BLaER1 (cell line): ENCODE measurements around the gene SGSH.

Experiments
- H3K27ac ChIP-seq: shearing (Covaris generic); formaldehyde crosslinking; 2 replicates; pipeline ENCODE4 v1.8.1; 2022
- H3K27me3 ChIP-seq: shearing (Covaris generic); formaldehyde crosslinking; 2 replicates; pipeline ENCODE4 v1.8.1; 2022
- H3K36me3 ChIP-seq: shearing (Covaris generic); formaldehyde crosslinking; 2 replicates; pipeline ENCODE4 v1.8.1; 2022
- H3K4me1 ChIP-seq: shearing (Covaris generic); formaldehyde crosslinking; 2 replicates; pipeline ENCODE4 v1.8.1; 2022
- H3K4me2 ChIP-seq: shearing (Covaris generic); formaldehyde crosslinking; 2 replicates; pipeline ENCODE4 v1.8.1; 2022
- H3K4me3 ChIP-seq: shearing (Covaris generic); formaldehyde crosslinking; 2 replicates; pipeline ENCODE4 v1.8.1; 2022
- H3K9ac ChIP-seq: shearing (Covaris generic); formaldehyde crosslinking; 2 replicates; pipeline ENCODE4 v1.8.1; 2022
- H3K9me3 ChIP-seq: shearing (Covaris generic); formaldehyde crosslinking; 2 replicates; pipeline ENCODE4 v1.8.1; 2022
- H4K20me1 ChIP-seq: shearing (Covaris generic); formaldehyde crosslinking; 2 replicates; pipeline ENCODE4 v1.8.1; 2022
- Cebpa-rat ChIP-seq: shearing (Covaris generic); IDR thresholded peaks from 2 replicates; pipeline ENCODE4 v1.8.1; 2022

The SGSH gene

GRCh38 chr17:80212962-80213642 is 7.0 kb downstream of the SGSH start:
- H3K27ac ChIP-seq: peak overlapping the region; percentile 53

GRCh38 chr17:80212511-80212910 is 7.6 kb downstream of the SGSH start:
- no peaks in the 10 kb centered on the region for H3K36me3 ChIP-seq
- no peak overlapping the region for H3K4me2 ChIP-seq

More at GRCh38 chr17:80212962-80213642, 7.0 kb downstream of the SGSH start:
- H3K4me3 ChIP-seq: no peak overlapping the region
- H3K4me1 ChIP-seq: peaks cover 13% of the 10 kb centered on the region
- peaks cover 7% of the 10 kb centered on the region for H4K20me1 ChIP-seq
- no peaks in the 10 kb centered on the region for H3K36me3 ChIP-seq
- H3K27me3 ChIP-seq: 0 out of 2 replicates have a peak, but pooled peaks cover 1% of the 10 kb centered on the region
- H3K9ac ChIP-seq: no peak overlapping the region
- TF ChIP-seq Cebpa-rat: no peak
- H3K9me3 ChIP-seq: no peaks in the 10 kb centered on the region
- peak overlapping the region; percentile 45 for H3K4me2 ChIP-seq

GRCh38 chr17:80212109-80212508 is 8.0 kb downstream of the SGSH start:
- Histone ChIP-seq H3K27ac (no peak overlapping the region), H3K4me2 (no peak overlapping the region), H3K36me3 (no peaks in the 10 kb centered on the region), H3K9me3 (no peaks in the 10 kb centered on the region), H4K20me1 (no peaks in the 10 kb centered on the region), H3K27me3 (no peaks in the 10 kb centered on the region), H3K9ac (no peak overlapping the region), H3K4me1 (peaks cover 10% of the 10 kb centered on the region), H3K4me3 (no peak overlapping the region)
- TF ChIP-seq Cebpa-rat: no peak

More at GRCh38 chr17:80212511-80212910, 7.6 kb downstream of the SGSH start:
- Histone ChIP-seq H3K27ac (no peak overlapping the region), H3K4me3 (no peak overlapping the region), H3K9me3 (no peaks in the 10 kb centered on the region), H4K20me1 (peaks cover 1% of the 10 kb centered on the region), H3K4me1 (peaks cover 10% of the 10 kb centered on the region), H3K9ac (no peak overlapping the region), H3K27me3 (no peaks in the 10 kb centered on the region)
- no peak for TF ChIP-seq Cebpa-rat

- Histone ChIP-seq H3K4me2 (no peak overlapping the region; the same call in 1 of the 2 replicates), H3K9me3 (no peaks in the 10 kb centered on the region), H3K36me3 (no peaks in the 10 kb centered on the region), H3K9ac (no peak overlapping the region), H4K20me1 (no peaks in the 10 kb centered on the region), H3K27ac (no peak overlapping the region), H3K4me3 (no peak overlapping the region), H3K27me3 (no peaks in the 10 kb centered on the region), H3K4me1 (peaks cover 10% of the 10 kb centered on the region)
- no peak for TF ChIP-seq Cebpa-rat
Measured at GRCh38 chr17:80210348-80211108, 9.6 kb downstream of the SGSH start.

GRCh38 chr17:80209765-80210164 is 10.4 kb downstream of the SGSH start:
- Histone ChIP-seq H3K4me2 (no peak overlapping the region), H4K20me1 (no peaks in the 10 kb centered on the region), H3K27ac (no peak overlapping the region), H3K4me1 (peaks cover 11% of the 10 kb centered on the region), H3K9ac (no peak overlapping the region), H3K36me3 (no peaks in the 10 kb centered on the region), H3K27me3 (no peaks in the 10 kb centered on the region), H3K9me3 (no peaks in the 10 kb centered on the region), H3K4me3 (no peak overlapping the region)
- no peak for TF ChIP-seq Cebpa-rat

GRCh38 chr17:80208050-80208449 is 12.1 kb downstream of the SGSH start:
- Histone ChIP-seq H4K20me1 (no peaks in the 10 kb centered on the region), H3K4me2 (no peak overlapping the region), H3K9me3 (no peaks in the 10 kb centered on the region), H3K27ac (no peak overlapping the region), H3K4me3 (no peak overlapping the region), H3K36me3 (no peaks in the 10 kb centered on the region), H3K4me1 (peaks cover 12% of the 10 kb centered on the region), H3K27me3 (no peaks in the 10 kb centered on the region), H3K9ac (no peak overlapping the region)
- TF ChIP-seq Cebpa-rat: no peak

- Histone ChIP-seq H3K9ac (no peak overlapping the region), H3K27ac (no peak overlapping the region), H3K36me3 (no peaks in the 10 kb centered on the region), H4K20me1 (no peaks in the 10 kb centered on the region), H3K27me3 (no peaks in the 10 kb centered on the region), H3K4me1 (0 out of 2 replicates have a peak, but pooled peaks cover 9% of the 10 kb centered on the region), H3K4me3 (no peak overlapping the region), H3K4me2 (no peak overlapping the region), H3K9me3 (no peaks in the 10 kb centered on the region)
- TF ChIP-seq Cebpa-rat: no peak
Measured at GRCh38 chr17:80205811-80206210, 14.3 kb downstream of the SGSH start.

GRCh38 chr17:80204626-80205468 is 15.3 kb downstream of the SGSH start:
- Histone ChIP-seq H3K9ac (no peak overlapping the region), H3K36me3 (no peaks in the 10 kb centered on the region), H3K4me3 (no peak overlapping the region), H4K20me1 (no peaks in the 10 kb centered on the region), H3K9me3 (no peaks in the 10 kb centered on the region), H3K27ac (no peak overlapping the region), H3K4me2 (no peak overlapping the region), H3K4me1 (0 out of 2 replicates have a peak, but pooled peaks cover 9% of the 10 kb centered on the region), H3K27me3 (no peaks in the 10 kb centered on the region)
- no peak for TF ChIP-seq Cebpa-rat

- Histone ChIP-seq H3K27ac (no peak overlapping the region), H3K4me2 (no peak overlapping the region), H3K36me3 (no peaks in the 10 kb centered on the region), H3K4me1 (0 out of 2 replicates have a peak, but pooled peaks cover 9% of the 10 kb centered on the region), H4K20me1 (no peaks in the 10 kb centered on the region), H3K9me3 (no peaks in the 10 kb centered on the region), H3K9ac (no peak overlapping the region), H3K4me3 (no peak overlapping the region), H3K27me3 (no peaks in the 10 kb centered on the region)
- TF ChIP-seq Cebpa-rat: no peak
Measured at GRCh38 chr17:80203471-80203963, 16.6 kb downstream of the SGSH start.
